Left renal cortex interstitium (tissue), 4 donors: Measurements from ENCODE around the gene ZNF362. TPM values are rescaled to one million over a fixed set of nuclear protein-coding genes. Genes with fewer than 3 reads are reported as not detected.

Experiments used
- DNase-seq, 4 donors: peaks; one replicate each; pipeline ENCODE4 v3.0.0-alpha.2; 2013; ENCODE audit warnings: low read depth in 4 of 4, low spot score in 2 of 4, missing footprints in 1 of 4
- polyA plus RNA-seq, 4 donors: library from polyadenylated mRNA; unstranded; fragments of 120-200 nt; gene quantifications; one replicate each; pipeline ENCODE4 v1.2.1, GENCODE V29; 2013; ENCODE audit not compliant: insufficient read length in 4 of 4

The ZNF362 gene
- polyA plus RNA-seq, 4 donors = 55.5 to 80.2 (median 66.3) TPM

DNA sequence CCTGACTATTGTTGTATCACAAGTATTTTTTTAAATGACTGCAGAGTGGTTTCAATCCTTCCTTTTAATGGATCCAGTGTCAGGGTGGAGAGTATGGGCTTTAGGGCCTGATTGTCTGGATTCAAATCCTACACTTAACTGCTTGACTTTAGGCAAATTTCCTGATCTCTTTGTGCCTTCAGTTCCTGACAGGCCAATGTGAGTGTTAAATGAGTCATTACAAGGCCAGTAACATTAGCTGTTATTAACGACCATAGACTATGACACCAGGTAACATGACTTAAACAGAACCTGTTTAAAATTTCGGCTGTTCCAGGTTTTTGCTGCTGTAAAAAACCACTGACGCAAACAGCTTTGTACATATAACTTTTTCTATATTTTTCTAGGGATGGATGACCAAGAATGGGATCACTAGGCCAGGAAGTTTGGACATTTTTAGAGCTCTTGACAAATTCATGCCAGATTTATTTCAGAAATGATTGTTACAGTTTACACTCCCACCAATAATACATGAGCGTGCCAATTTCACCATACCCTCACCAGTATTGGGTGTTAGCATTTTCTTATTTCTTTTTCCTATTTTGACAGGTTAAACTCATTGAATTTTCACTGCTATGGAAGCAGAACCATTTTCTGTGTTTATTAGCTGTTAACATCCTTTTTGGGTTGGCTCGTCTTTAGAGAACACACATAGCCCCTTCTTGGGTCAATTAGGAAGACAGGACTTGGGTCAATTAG, 11.3 kb downstream of the ZNF362 start:
- DNase-seq = no peak

DNA sequence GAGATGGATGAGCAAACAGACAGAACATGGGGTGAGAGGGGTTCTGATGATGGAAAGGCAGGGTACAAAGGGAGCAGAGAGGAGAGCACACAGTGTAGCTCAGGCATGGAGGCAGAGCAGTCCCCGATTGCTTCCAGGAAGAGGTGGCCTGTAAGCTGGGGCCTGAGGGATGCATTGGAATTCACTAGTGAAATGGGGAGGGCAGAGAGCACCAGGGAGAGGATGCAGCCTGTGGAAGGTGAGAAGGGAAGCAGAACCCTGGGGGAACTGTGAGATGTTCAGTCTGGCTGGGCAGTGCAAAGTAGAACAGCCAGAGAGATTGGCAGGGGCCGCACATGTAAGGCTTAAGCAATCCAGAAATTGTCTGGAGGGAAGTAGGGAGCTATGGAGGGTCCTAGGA, 12.2 kb downstream of the ZNF362 start:
- no peak for DNase-seq

DNA sequence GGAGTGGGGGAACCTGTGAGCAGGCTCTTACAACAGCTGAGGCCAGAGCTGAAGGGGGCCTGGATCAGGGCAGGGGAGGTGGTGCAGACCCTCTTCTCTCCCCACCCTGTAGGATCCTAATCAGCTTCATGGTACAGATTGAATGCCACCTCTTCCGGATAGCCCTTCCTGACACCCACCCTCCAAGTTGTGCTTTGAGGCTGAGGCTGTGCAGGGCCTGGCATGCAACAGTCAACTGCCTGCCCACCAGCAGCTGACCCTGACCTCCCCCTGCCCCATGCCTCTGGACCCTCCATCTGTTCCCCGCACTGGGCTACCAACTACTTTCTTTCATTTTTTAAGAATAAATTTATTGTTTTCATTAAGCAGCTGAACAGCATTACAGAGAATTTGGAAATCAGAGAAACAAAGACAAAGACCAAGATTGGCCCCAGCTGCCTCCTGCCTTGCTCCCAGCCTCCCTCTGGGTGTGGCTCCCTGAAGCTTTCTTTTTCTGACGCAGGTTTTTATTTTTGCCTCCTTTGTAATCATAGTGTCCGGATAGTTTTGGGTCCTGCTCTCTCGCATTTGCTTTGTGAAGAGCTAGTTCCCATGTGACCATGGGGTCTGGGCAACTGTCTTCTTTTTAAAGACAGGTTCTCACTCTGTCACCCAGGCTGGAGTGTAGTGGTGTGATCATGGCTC, 12.8 kb downstream of the ZNF362 start:
- DNase-seq = no peak

DNA sequence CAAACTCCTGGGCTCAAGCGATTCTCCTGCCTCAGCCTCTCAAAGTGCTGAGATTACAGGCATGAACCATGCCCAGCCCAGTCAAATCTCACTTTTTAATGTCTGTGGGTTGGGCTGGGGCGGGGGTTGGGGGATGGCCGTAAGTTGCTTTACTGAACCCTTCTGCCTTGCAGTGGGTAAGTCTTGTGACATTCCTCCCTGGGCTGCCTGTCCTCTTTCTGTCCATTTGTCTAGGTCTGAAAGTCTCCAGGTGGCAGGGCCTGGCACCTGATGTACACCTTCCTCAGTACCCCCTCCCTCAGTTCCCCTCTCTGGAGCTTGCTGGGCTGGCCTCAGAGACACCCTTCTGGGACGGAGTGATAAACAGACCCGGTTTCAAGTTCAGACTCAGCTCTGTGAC, 13.3 kb downstream of the ZNF362 start:
- DNase-seq = no peak

DNA sequence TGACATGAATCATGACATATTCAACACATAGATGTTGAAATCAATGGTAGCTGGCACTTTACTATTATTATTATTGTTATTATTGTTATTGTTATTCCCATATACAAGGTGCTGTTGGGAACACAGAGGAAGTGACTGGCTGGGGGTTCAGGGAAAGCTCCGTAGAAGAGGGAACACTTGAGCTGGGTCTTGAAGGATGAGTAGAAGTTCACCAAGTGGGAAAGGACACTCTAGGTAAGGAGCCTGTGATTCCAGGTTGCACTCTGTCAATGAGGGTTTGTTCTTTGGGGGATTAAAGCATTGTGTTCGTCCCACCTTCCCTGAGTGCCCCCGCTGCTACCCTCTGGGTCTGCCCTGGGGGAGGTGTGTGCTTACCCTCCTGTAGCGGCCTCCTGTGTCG, 14.1 kb downstream of the ZNF362 start:
- no peak for DNase-seq

DNA sequence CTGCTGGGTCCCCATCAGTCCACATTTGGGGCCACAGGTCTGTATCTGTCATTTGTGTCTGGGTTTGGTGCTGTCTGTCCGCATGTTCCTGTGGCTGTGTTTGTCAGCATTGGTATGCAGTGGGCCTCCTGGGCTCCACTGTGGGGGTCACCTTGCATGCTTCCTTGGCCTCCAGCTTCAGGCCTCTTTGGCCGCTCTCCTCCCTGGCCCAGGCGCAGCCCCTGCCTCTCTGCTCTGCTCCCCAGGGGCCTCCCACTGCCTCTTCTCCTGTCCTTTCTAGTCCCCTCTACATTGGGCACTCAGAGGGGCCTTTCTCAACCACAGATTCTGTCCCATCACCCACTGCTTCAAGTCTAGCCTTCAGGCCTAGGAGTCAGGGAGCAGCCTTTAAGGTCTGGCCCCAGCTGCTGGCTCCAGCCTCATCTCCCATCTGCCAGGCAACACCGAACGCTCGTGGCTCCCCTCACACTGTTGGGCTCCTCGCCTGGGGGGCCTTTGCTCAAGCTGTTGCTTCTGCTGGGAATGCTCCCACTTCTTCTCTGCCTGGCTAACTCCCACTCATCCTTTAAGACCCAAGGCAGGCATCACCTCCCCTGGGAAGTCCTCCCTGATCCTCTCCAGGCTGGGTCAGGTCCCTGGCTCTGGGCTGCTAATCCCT, 14.6 kb downstream of the ZNF362 start:
- DNase-seq = no peak

DNA sequence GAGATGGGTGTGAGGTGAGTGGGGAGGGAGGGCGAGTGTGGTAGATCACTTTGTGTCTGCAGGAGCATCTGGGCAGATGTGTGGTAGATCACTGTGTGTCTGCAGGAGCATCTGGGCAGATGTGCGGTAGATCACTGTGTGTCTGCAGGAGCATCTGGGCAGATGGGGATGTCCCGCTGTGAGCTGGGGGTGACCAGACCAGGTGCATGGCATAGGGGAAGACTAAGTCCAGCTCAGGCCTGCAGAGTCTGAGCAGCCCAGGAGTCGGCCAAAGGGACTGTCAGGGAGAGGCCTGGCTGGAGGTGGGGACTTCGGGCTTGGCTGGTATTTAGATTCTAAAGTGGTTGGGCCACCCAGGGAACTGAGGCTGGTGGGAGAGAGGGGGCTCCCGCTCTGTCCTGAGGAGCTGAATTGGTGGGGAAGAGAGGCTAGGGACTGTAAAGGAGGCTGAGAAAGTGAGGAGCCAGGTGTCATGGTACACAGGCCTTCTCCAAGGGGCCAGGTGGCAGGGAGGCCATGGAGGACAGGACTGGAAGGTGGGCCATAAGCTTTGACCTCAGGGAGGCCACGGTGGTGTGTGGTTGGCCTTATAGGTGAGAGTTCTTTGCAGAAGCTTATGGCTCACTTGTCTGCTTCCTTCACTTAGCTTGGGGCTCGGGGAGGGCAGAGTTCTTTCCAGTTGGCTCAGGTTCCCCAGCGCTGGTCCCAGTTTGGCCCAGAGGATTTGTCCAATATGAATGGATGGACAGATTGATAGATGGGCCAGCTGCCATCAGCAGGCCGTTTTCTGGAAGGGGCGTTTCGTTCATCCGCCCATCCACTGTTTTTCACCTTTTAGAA, 15.6 kb downstream of the ZNF362 start:
- no peak for DNase-seq

DNA sequence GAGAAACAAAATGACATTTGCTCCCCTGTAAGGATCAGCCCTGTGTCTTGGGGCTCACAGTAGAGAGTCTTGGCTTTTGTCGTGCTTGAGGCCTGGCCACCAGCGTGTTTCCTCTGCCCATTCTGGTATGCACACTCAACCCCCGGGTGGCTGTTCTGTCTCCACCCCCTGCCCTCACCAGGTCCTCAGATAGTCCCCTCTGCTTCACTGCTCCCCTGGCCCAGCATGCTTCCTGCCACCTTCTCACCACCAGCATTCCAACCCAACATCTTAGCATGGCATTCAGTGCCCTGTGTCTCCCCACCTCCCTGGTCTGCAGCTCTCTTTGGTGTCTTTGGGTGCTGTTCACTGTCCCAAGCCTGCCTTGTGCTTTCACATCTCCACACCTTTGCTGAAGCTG, 16.2 kb downstream of the ZNF362 start:
- no peak for DNase-seq

DNA sequence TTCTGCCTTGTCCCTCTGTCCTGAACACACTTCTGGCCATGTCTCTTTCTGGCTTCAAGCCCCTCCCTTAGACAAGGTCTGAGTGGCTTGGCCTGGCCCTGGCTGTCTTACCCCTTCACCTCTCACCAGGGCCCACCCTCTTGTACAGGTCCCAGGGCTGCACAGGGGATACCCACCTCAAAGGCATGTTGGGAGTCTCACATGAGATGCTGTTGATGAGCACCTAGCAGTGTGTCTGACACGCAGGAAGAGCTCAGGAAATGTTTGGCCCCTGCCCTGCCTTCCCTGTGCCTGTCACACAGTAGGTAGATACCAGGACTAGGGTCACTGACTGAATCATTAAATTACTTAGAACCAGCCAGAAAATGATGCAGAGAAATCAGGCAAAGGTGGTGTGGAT, 16.6 kb downstream of the ZNF362 start:
- no peak for DNase-seq

DNA sequence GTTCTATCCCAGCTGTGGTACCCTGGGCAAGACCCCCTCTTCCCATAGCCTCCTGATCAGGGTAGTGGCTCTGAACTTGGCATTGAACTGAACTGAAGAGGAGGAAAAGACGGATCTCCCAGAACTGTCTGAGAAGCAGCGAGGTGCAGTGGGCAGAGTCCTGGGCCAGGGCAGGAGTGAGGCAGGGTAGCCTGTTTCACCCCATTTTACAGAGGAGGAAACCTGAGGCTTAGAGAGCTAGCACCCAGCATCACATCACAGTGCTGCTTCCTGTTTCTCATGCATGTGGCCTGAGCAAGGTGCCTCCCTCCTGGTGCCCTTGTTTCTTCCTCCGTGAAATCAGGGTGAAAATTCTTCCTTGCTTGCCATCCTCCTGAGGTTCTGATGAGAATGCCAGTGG, 17.1 kb downstream of the ZNF362 start:
- DNase-seq = no peak

DNA sequence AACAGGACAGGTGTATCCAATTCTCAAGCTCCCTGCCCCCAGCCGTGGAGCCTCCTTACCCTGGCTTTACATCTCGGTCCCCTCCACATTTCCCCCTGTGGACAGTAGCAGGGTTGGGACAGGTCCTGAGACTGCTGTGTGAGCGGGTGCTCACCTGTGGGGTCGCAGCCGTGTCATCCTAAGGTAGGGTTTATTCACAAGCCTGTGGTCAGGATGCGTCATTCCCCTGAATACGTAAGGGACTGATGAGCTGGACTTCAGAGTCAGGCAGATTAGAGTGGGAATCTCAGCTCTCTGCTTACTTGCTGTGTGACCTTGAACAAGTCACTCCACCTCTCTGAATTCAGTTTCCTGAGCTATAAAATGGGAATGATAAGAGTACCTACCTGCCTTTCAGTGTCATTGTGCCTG, 17.7 kb downstream of the ZNF362 start:
- no peak for DNase-seq

DNA sequence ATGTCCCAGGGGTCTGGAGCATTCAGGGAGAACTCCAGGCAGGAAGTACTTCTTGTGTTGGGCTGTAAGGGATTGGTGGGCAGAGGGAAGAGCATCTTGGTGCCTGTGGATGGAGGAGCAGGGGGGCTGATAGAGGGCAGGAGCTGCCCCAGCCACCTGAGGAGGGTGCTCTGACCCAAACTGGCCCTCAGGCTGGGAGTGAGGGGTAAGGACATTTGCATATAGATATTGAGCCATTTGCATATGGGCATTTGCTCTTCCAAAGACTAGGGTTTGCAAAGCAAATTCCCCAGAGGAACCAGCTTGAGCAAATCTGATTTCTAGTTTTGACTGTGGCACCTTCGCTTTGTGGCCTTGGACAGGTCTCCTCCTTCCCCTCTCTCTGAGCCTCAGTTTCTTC, 18.2 kb downstream of the ZNF362 start:
- no peak for DNase-seq

DNA sequence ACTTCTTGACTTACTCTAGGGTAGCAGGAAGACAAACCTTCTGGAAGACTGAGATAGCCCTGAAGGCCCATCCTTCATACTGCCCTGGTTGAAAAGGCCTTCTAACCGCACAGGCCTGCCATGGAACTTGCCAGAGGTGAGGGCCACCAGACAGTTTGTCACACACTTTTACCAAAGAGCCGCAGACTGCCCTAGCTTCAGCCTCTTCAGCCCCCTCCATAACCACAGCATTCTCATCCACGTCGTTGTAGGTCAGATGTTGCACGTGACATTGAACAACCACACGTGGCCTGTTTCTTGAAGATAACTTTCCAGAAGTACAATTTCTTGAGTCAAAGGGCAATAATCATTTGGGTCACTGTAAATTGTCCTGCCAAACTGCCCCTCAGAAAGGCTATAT, 18.9 kb downstream of the ZNF362 start:
- no peak for DNase-seq

DNA sequence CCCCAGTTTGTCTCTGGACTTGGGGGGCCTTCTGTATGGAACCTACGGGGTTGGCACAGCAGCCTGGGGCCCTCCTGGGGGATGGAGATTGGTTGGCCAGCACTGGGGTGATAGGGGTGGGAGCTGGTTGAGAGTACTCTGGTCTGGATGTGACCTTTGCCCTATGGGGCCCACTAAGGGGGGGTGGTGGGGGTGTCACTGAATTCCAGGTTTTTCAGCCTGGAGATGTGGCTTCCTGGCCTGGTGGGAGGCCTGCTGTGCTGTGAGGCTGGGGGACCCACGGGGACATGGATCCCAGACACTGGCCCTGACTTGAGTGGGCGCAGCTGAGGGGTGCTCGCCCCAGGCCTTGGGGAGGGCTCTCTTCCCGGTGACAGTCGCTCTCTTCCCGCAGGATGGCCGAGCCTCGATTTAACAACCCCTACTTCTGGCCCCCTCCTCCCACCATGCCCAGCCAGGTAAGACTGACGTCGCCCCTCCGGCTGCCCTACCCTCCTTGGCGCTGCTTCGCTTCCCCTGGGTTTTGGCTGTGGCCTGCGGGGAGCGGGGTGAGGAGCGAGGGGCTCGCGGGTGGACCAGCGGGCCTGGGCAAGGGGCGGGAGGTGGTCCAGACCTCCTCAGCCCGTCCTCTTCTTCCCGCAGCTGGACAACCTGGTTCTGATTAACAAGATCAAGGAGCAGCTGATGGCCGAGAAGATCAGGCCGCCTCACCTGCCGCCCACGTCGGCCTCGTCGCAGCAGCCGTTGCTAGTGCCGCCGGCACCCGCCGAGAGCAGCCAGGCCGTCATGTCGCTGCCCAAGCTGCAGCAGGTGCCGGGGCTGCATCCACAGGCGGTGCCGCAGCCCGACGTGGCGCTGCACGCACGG, 19.6 kb downstream of the ZNF362 start:
- DNase-seq = no peak

DNA sequence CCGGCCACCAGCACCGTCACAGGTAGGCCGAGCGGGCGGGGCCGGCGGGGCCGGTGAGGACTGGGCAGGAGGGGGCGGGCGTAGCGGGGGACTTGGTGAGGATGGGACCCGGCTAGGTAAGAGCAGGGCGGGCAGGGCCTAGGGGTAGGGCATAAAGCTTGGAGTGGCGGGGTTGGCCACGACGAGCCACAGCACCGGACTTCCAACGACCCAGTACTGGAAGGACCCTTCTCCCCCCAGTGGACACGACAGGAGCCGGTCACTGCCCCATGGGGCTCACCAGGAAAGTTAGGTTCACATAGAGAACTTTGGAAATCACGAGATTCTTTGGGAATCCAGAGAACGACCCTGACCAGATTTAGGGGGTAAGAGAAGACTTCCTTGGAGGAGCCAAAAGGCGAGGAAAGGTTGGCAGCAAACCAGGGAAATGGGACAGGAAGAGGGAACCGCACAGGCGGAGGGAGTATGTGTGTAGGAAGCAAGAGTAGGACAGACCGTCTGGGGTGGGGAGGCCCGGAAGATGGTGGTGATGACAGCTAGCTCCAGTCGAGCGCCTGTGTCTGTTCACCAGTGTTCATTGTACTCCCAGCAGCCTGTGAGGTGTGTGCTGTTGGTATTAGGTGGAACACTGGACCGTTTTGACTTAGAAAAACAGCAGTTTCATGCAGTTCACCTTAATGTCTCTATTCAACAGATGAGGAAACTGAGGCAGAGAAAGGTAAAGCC, 20.4 kb downstream of the ZNF362 start:
- no peak for DNase-seq

DNA sequence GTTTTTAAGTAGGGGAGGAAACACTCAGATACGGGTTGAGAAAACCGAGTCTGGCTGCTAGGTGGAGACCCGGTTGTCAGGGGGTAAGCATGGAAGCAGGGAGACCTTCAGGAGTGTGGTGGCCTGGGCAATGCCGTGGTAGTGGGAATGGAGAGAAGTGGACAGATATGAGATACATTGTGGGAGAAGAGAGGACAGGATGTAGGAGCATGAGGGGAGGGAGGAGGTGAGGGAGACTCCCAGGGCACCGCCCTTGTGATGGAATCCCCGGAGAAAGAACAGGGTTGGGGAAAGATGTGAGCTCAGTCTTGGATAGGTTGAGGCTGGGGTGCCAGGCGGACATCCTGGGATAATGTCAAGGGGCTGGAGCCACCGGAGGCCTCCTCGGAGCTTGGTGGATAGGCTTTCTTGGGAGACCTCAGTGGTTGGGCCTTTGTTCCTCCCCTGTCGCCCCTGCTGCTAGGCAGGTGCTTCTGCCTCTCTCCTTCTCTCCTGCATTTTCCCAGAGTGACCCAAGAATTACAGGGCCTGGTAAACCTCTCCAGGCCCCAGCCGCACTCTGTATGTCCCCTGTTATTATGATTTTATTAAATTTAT, 21.3 kb downstream of the ZNF362 start:
- DNase-seq = no peak

DNA sequence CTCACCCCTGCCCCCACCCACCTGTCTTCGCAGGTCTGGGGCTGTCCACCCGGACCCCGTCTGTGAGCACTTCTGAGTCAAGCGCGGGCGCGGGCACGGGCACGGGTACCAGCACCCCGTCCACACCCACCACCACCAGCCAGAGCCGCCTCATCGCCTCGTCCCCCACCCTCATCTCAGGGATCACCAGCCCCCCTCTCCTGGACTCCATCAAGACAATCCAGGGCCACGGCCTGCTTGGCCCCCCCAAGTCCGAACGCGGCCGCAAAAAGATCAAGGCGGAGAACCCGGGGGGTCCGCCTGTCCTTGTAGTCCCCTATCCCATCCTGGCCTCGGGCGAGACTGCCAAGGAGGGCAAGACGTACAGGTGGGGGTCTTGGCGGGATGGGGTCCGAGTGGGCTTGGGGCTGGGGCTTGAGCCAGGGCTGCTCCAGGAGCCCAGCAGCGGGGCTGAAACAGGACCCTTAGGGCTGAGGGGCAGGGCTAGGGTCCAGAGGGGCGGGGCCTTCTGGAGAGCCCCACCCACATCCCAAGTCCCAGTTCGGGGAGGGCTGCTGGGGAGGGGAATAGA, 23.9 kb downstream of the ZNF362 start:
- DNase-seq = no peak

DNA sequence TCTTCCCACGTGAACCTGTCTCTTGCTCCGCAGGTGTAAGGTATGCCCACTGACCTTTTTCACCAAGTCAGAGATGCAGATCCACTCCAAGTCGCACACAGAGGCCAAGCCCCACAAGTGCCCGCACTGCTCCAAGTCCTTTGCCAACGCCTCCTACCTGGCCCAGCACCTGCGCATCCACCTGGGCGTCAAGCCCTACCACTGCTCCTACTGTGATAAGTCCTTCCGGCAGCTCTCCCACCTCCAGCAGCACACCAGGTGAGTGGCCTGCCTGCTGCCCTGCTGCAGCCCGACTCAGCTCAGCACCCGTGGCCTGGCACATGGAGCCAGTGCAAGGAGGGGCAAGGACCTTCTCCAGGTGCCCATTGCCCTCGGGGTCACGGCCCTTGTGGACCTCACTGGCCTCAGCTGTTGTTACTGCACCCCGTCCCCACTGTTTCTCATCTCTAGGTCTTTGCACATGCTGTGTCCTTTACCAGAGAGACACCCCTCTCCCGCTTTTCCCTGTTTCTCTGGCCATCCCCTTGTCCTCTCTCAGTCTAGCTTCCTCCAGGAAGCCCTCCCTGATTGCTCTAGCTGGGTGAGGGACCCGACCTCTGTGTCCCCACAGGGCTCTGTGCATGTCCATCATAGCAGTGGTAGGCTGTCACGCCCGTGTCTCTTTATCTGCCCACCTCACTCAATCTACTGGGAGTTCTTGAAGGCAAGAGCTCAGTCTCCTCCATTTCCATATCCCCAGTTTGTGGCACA, 25.4 kb downstream of the ZNF362 start:
- no peak for DNase-seq
